Gastrocnemius medialis (tissue), 4 donors: ENCODE measurements around the gene UNCX.

ENCODE experiments used
- CTCF ChIP-seq, 5 experiments: fragments of 450-650 bp in 3 of 5; fragments of 200-600 bp in 2 of 5; sonication (generic) in 2 of 5; IDR thresholded peaks in 4 of 5; conservative IDR thresholded peaks in 1 of 5; 1 replicate in 4 of 5; 2 replicates in 1 of 5; pipeline ENCODE4 v1.5.1; 2016 to 2019; ENCODE audit warnings: antibody characterized with exemption in 5 of 5, mild to moderate bottlenecking in 3 of 5, moderate library complexity in 3 of 5
- POLR2A ChIP-seq, 2 donors: fragments of 450-650 bp; IDR thresholded peaks; one replicate each; pipeline ENCODE4 v1.6.1; 2017; ENCODE audit warnings: antibody characterized with exemption in 2 of 2, mild to moderate bottlenecking in 2 of 2, moderate library complexity in 2 of 2

GRCh38 chr7:1192171-1192676 lies 40.4 kb upstream of the UNCX start:
- TF ChIP-seq CTCF (IDR thresholded peaks at IDR 0.05 in 4 of 5, conservative IDR thresholded peaks at IDR 0.05 in 1 of 5), result no peak
- no peak for TF ChIP-seq POLR2A (IDR thresholded peaks at IDR 0.05)
